PC-9 (cell line): Measurements from ENCODE around the gene HMSD.

ENCODE experiments used
- EZH2 ChIP-seq: fragments of 200-600 bp; sonication (generic); IDR thresholded peaks from 2 replicates; pipeline ENCODE4 v1.8.0; 2017; ENCODE audit warnings: antibody characterized with exemption, low read depth
- TF ChIP-seq, protein P1 (sequence below): fragments of 200-600 bp; sonication (generic); conservative IDR thresholded peaks from 2 replicates; pipeline ENCODE4 v1.6.1; 2017; ENCODE audit warnings: mixed run types, antibody characterized with exemption, mild to moderate bottlenecking, moderate library complexity

DNA sequence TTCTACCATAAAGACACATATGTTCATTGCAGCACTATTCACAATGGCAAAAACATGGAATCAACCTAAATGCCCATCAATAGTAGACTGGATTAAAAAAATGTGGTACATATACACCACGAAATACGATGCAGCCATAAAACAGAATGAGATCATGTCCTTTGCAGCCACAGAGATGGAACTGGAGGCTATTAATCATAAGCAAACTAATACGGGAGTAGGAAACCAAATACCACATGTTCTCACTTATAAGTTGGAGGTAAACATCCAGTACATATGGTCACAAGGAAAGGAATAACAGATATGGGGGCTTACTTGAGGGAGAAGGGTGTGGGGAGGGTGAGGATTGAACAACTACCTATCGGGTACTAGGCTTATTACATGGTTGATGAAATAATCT, 7.7 kb downstream of the HMSD start:
- TF ChIP-seq, protein P1, sequence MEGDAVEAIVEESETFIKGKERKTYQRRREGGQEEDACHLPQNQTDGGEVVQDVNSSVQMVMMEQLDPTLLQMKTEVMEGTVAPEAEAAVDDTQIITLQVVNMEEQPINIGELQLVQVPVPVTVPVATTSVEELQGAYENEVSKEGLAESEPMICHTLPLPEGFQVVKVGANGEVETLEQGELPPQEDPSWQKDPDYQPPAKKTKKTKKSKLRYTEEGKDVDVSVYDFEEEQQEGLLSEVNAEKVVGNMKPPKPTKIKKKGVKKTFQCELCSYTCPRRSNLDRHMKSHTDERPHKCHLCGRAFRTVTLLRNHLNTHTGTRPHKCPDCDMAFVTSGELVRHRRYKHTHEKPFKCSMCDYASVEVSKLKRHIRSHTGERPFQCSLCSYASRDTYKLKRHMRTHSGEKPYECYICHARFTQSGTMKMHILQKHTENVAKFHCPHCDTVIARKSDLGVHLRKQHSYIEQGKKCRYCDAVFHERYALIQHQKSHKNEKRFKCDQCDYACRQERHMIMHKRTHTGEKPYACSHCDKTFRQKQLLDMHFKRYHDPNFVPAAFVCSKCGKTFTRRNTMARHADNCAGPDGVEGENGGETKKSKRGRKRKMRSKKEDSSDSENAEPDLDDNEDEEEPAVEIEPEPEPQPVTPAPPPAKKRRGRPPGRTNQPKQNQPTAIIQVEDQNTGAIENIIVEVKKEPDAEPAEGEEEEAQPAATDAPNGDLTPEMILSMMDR = no peak
- TF ChIP-seq EZH2 = no peak
